T-cell (primary cell): ENCODE data around the gene CRAMP1. TPM values are rescaled to one million over a fixed set of nuclear protein-coding genes. Genes with fewer than 3 reads are reported as not detected.

Source experiments
- ATAC-seq, 4 experiments: fragments of 200-7000 bp in 3 of 4; fragments of 150-1000 bp in 1 of 4; cut with Tn5 transposase; replicated peaks in 1 of 4; 1 replicate in 3 of 4; 2 replicates in 1 of 4; pipeline ENCODE4 v1.10.0; 2021; ENCODE audit warnings: moderate library complexity in 3 of 4, mild to moderate bottlenecking in 2 of 4, moderate number of reproducible peaks in 1 of 4
- CTCF ChIA-PET, 2 donors: fragments of 300-600 bp; sonication (Branson Sonifier 250); formaldehyde crosslinking; loops; one replicate each; lab custom pipeline; 2022; ENCODE audit warnings: antibody characterized with exemption in 2 of 2; lab: Charles Lee
- POLR2A ChIA-PET, 2 donors: fragments of 300-600 bp; sonication (Branson Sonifier 250); formaldehyde crosslinking; loops; one replicate each; lab custom pipeline; 2022; ENCODE audit warnings: antibody characterized with exemption in 2 of 2; lab: Charles Lee
- DNase-seq, 35 experiments: peaks; one replicate each; pipeline versions ENCODE4 v3.0.0 to v3.0.0-alpha.2; 2013 to 2023
- H3K27ac ChIP-seq: one replicate; pipeline ENCODE4 v1.5.1; 2013; ENCODE audit warnings: low read length
- H3K27me3 ChIP-seq, 2 experiments: replicated peaks in 1 of 2; 1 replicate in 1 of 2; 2 replicates in 1 of 2; pipeline versions ENCODE4 v1.6.1 to v1.7.0; 2013; ENCODE audit warnings: low read length in 1 of 2, mixed read lengths in 1 of 2; ENCODE audit not compliant: control insufficient read depth in 2 of 2, insufficient read depth in 2 of 2; ENCODE audit errors: extremely low read depth in 1 of 2
- H3K36me3 ChIP-seq, 2 donors: 1 replicate in 1 of 2; 2 replicates in 1 of 2; pipeline versions ENCODE4 v1.6.1 to v1.7.0; 2013; ENCODE audit warnings: low read length in 1 of 2; ENCODE audit not compliant: control insufficient read depth in 2 of 2, insufficient read depth in 1 of 2; ENCODE audit errors: extremely low read depth in 1 of 2
- H3K4me1 ChIP-seq, 2 experiments: 1 replicate in 1 of 2; 2 replicates in 1 of 2; pipeline versions ENCODE4 v1.6.1 to v1.7.0; 2013; ENCODE audit warnings: low read length in 2 of 2, mixed read lengths in 1 of 2; ENCODE audit not compliant: insufficient read depth in 2 of 2, control insufficient read depth in 1 of 2; ENCODE audit errors: extremely low read depth in 1 of 2
- H3K4me3 ChIP-seq, 2 donors: 1 replicate in 1 of 2; 2 replicates in 1 of 2; pipeline versions ENCODE4 v1.5.1 to v1.7.0; 2013; ENCODE audit warnings: mild to moderate bottlenecking in 2 of 2, low read length in 1 of 2, moderate library complexity in 1 of 2; ENCODE audit not compliant: control insufficient read depth in 1 of 2; ENCODE audit errors: extremely low read depth in 1 of 2
- H3K9me3 ChIP-seq: 2 replicates; pipeline ENCODE4 v1.7.0; 2013
- H3K27ac Mint-ChIP-seq, 2 donors: one replicate each; pipeline ENCODE4 v1.8.0; 2020 to 2021; ENCODE audit warnings: mild to moderate bottlenecking in 2 of 2, mixed read lengths in 2 of 2
- H3K27me3 Mint-ChIP-seq, 2 donors: one replicate each; pipeline ENCODE4 v1.8.0; 2021 to 2022; ENCODE audit warnings: mixed read lengths in 2 of 2
- H3K36me3 Mint-ChIP-seq: one replicate; pipeline ENCODE4 v1.8.0; 2021; ENCODE audit warnings: mixed read lengths
- H3K4me1 Mint-ChIP-seq, 3 donors: one replicate each; pipeline ENCODE4 v1.8.0; 2020 to 2022; ENCODE audit warnings: mixed read lengths in 3 of 3, mild to moderate bottlenecking in 1 of 3
- H3K4me3 Mint-ChIP-seq, 3 donors: one replicate each; pipeline ENCODE4 v1.8.0; 2020 to 2022; ENCODE audit warnings: mild to moderate bottlenecking in 3 of 3, mixed read lengths in 3 of 3, moderate library complexity in 3 of 3
- H3K9me3 Mint-ChIP-seq, 3 donors: one replicate each; pipeline ENCODE4 v1.8.0; 2020 to 2022; ENCODE audit warnings: mixed read lengths in 3 of 3
- WGBS: methylation state at CpG from one replicate; pipeline ENCODE4 v1.1.5; 2013; ENCODE audit warnings: missing lambda C conversion rate; ENCODE audit not compliant: insufficient coverage; 5-methylcytosine and 5-hydroxymethylcytosine counted together
- total RNA-seq, 35 experiments: library from RNA in 6 of 35; stranded (reverse) in 6 of 35; fragments of 120-200 nt in 1 of 35; gene quantifications; one replicate each; pipeline versions ENCODE4 v1.2.1 to v1.2.4 and lab custom pipeline; 2013 to 2026

Gene CRAMP1
- total RNA-seq, 5 donors from 2014 or later (not counting 1 experiment from before 2014, with no cell fraction given) = 26.4 to 36.4 (median 33.0) TPM

- Mint-ChIP-seq H3K36me3 (peaks cover 30% of the 10 kb centered on the region), H3K4me3 (peak overlapping the region; percentile 13 to 55 (median 47)), H3K27ac (peak overlapping the region; percentile 46 to 78), H3K9me3 (no peaks in the 10 kb centered on the region), H3K27me3 (no peaks in the 10 kb centered on the region), H3K4me1 (peaks cover 35 to 38% (median 35%) of the 10 kb centered on the region in 3 donors)
- CTCF ChIA-PET = interaction anchor here in 1 of 2 donors (2.7 kb wide), 1 partner anchor 30 kb away, joined by 15 read pairs; the partner anchor contains the start of gene MAPK8IP3
- Histone ChIP-seq H3K27ac (no peak overlapping the region), H3K4me1 (peaks cover 3 to 22% of the 10 kb centered on the region in 2 experiments), H3K36me3 (peaks cover 27 to 34% of the 10 kb centered on the region in 2 donors), H3K4me3 (no peak overlapping the region), H3K9me3 (no peaks in the 10 kb centered on the region), H3K27me3 (no peaks in the 10 kb centered on the region)
- DNase-seq = no peak
- ATAC-seq = no peak
- 100% methylated on average over 5 of the region's 12 CpGs for WGBS
- POLR2A ChIA-PET = interaction anchor here in 1 of 2 donors (0.6 kb wide), 1 partner anchor 173 kb away, joined by 3 read pairs; no protein-coding TSS in a partner anchor
These were observed 64.5 kb downstream of the CRAMP1 start for GRCh38 chr16:1676661-1677060.

GRCh38 chr16:1677339-1677738, 65.2 kb downstream of the CRAMP1 start:
- H3K27ac Mint-ChIP-seq = peak overlapping the region; percentile 72 to 78
- peaks cover 23% of the 10 kb centered on the region for H3K36me3 Mint-ChIP-seq
- H3K4me1 ChIP-seq = peaks cover 3 to 22% of the 10 kb centered on the region in 2 experiments
- ATAC-seq (no peak), DNase-seq (peak in 3 of 35 experiments; percentile 3 to 31 (median 3))
- peaks cover 36 to 39% (median 39%) of the 10 kb centered on the region in 3 donors for H3K4me1 Mint-ChIP-seq
- peaks cover 20 to 27% of the 10 kb centered on the region in 2 donors for H3K36me3 ChIP-seq
- no peaks in the 10 kb centered on the region for H3K27me3 Mint-ChIP-seq
- H3K27me3 ChIP-seq = no peaks in the 10 kb centered on the region
- H3K27ac ChIP-seq = no peak overlapping the region
- WGBS = no CpG with 5 or more reads among the region's 18 CpGs
- no peaks in the 10 kb centered on the region for H3K9me3 ChIP-seq
- H3K9me3 Mint-ChIP-seq = no peaks in the 10 kb centered on the region
- ChIA-PET CTCF (interaction anchor here in 1 of 2 donors (0.8 to 2.7 kb wide), 3 partner anchors 29 to 299 kb away, joined by 3 to 15 read pairs (median 5); partner anchors contain the start of genes MAPK8IP3, NUBP2 and SPSB3), POLR2A (interaction anchor here in 1 of 2 donors (0.6 kb wide), 1 partner anchor 173 kb away, joined by 3 read pairs; no protein-coding TSS in a partner anchor)
- peak overlapping the region in 2 of 3 donors; percentile 47 to 55 for H3K4me3 Mint-ChIP-seq
- no peak overlapping the region for H3K4me3 ChIP-seq

DNA sequence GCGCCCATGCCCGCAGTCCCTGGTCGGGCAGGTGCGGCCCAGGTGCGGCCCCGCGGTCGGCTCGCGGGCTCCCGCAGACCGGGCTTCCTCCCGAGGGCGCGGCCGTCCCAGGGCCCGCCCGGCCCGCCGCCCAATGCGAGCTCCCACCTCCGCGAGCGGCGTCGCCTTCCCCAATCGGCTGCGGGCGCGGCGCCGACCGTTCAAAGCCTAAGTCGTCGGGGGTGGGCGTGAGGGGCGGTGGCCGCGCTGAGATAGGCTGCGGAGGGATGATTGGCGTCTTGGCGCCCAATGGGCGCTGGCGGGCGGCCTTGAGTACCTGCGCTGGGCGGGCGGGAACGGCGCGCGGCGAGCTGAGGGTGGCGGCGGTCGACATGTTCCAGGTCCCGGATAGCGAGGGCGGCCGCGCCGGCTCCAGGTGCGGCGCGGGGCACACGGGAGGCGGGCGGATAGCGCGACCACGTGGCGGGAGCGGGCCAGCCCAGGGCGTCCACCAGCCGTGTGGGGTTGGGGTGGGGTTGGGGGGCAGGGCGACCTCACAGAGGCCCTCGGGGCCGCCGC, 65.9 kb downstream of the CRAMP1 start, which contains the start of gene JPT2:
JPT2 (plus strand) TSS at position 338 of the 558 bp plus-strand sequence; CDS start at position 372, 34 bp downstream.
- Mint-ChIP-seq H3K4me3 (peak within 1 kb of the TSS; percentile 86 to 87 (median 86)), H3K9me3 (no peaks in the 10 kb centered on the region), H3K4me1 (peaks cover 36 to 39% (median 39%) of the 10 kb centered on the region in 3 donors), H3K27me3 (no peaks in the 10 kb centered on the region), H3K36me3 (peaks cover 19% of the 10 kb centered on the region), H3K27ac (peak within 1 kb of the TSS; percentile 72 to 78)
- Histone ChIP-seq H3K27ac (peak within 1 kb of the TSS; percentile 4), H3K27me3 (no peaks in the 10 kb centered on the region), H3K36me3 (peaks cover 13 to 22% of the 10 kb centered on the region in 2 donors), H3K4me3 (peak within 1 kb of the TSS; percentile 57 to 69), H3K4me1 (peaks cover 3 to 22% of the 10 kb centered on the region in 2 experiments), H3K9me3 (no peaks in the 10 kb centered on the region)
- under 1% methylated on average over 79 of the region's 79 CpGs for WGBS
- DNase-seq = peak; percentile 91 to 97 (median 94)
- CTCF ChIA-PET = interaction anchor here in 1 of 2 donors (0.8 to 2.7 kb wide), 3 partner anchors 28 to 299 kb away, joined by 3 to 15 read pairs (median 5); partner anchors contain the start of genes MAPK8IP3, NUBP2 and SPSB3
- peak; percentile 96 to 98 (median 97) for ATAC-seq
- POLR2A ChIA-PET = no interaction called here

- peak overlapping the region; percentile 33 to 73 for H3K27ac Mint-ChIP-seq
- H3K4me3 Mint-ChIP-seq = peak overlapping the region; percentile 86 to 87 (median 86)
- DNase-seq (peak in 31 of 35 experiments; percentile 4 to 70 (median 31)), ATAC-seq (peak; percentile 16 to 29 (median 18))
- peaks cover 8 to 22% of the 10 kb centered on the region in 2 donors for H3K36me3 ChIP-seq
- ChIA-PET CTCF (interaction anchor here in 1 of 2 donors (2.7 kb wide), 1 partner anchor 28 kb away, joined by 15 read pairs; the partner anchor contains the start of gene MAPK8IP3), POLR2A (no interaction called here)
- H3K27me3 ChIP-seq = no peaks in the 10 kb centered on the region
- no peaks in the 10 kb centered on the region for H3K9me3 ChIP-seq
- H3K4me1 Mint-ChIP-seq = peaks cover 37 to 42% (median 39%) of the 10 kb centered on the region in 3 donors
- no peaks in the 10 kb centered on the region for H3K9me3 Mint-ChIP-seq
- H3K36me3 Mint-ChIP-seq = peaks cover 15% of the 10 kb centered on the region
- H3K4me1 ChIP-seq = peaks cover 3 to 22% of the 10 kb centered on the region in 2 experiments
- H3K27ac ChIP-seq = peak overlapping the region; percentile 4
- WGBS = 2% methylated on average over 43 of the region's 45 CpGs
- H3K27me3 Mint-ChIP-seq = no peaks in the 10 kb centered on the region
- H3K4me3 ChIP-seq = peak overlapping the region; percentile 57 to 69
These were observed 66.4 kb downstream of the CRAMP1 start for GRCh38 chr16:1678500-1679098.

DNA sequence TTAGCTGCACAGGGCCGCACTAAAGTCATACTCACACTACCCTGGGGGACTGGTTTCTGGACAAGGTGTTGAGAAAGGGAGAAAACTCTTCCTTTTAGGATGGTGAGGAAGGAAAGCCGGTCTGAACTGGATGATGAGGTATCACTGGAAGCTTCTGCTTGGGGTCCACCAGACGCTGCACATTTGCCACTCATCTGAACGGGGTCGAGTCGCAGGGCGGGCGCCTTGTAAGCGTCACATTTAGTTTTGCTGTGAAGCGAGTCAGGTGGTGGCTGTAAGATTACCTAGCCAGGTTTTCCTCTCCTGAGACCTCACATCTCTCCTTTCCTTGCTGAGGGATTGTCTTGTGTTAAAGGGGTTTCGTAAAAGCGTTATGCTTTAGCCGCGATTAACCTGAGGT, 68.2 kb downstream of the CRAMP1 start:
- ChIA-PET CTCF (interaction anchor here in 1 of 2 donors (0.6 kb wide), 1 partner anchor 27 kb away, joined by 5 read pairs; no protein-coding TSS in a partner anchor), POLR2A (no interaction called here)
- Mint-ChIP-seq H3K36me3 (peaks cover 4% of the 10 kb centered on the region), H3K9me3 (no peaks in the 10 kb centered on the region), H3K4me3 (peak overlapping the region in 1 of 3 donors; percentile 28), H3K27me3 (no peaks in the 10 kb centered on the region), H3K27ac (no peak overlapping the region), H3K4me1 (peaks cover 39 to 44% (median 40%) of the 10 kb centered on the region in 3 donors)
- Histone ChIP-seq H3K27me3 (no peaks in the 10 kb centered on the region), H3K4me1 (peaks cover 3 to 22% of the 10 kb centered on the region in 2 experiments), H3K27ac (no peak overlapping the region), H3K36me3 (peaks cover 0 to 15% of the 10 kb centered on the region in 2 donors), H3K9me3 (no peaks in the 10 kb centered on the region), H3K4me3 (no peak overlapping the region)
- DNase-seq (no peak), ATAC-seq (no peak)
- WGBS = 100% methylated on average over 2 of the region's 14 CpGs

DNA sequence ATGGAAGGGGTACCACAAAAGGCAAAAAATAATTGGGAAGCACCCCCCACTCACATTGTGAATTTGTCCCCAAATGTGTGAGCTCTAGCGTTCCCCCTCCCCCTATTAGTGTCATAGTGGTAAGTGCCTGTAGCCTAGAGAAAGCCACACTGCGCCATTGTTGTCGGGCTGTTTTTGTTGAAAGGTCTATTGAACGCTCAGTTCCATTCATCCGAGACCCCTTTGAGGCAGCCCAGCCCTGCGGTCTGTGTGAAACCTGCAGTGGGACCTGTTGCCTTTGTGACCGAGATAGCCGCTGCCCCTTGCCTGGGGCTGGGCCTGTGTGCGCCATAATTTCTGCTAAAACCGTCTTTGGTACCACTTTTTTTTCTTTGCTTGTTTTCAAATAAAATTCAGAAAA, 68.9 kb downstream of the CRAMP1 start:
- POLR2A ChIA-PET = interaction anchor here in 1 of 2 donors (0.6 kb wide), 1 partner anchor 20 kb away, joined by 3 read pairs; no protein-coding TSS in a partner anchor
- peaks cover 39 to 44% (median 40%) of the 10 kb centered on the region in 3 donors for H3K4me1 Mint-ChIP-seq
- DNase-seq (no peak), ATAC-seq (no peak)
- Histone ChIP-seq H3K9me3 (no peaks in the 10 kb centered on the region), H3K27ac (no peak overlapping the region), H3K27me3 (no peaks in the 10 kb centered on the region), H3K36me3 (peaks cover 0 to 21% of the 10 kb centered on the region in 2 donors), H3K4me1 (peaks cover 3 to 22% of the 10 kb centered on the region in 2 experiments), H3K4me3 (no peak overlapping the region)
- 97% methylated on average over 8 of the region's 10 CpGs for WGBS
- H3K9me3 Mint-ChIP-seq = no peaks in the 10 kb centered on the region
- H3K27ac Mint-ChIP-seq = no peak overlapping the region
- H3K36me3 Mint-ChIP-seq = peaks cover 7% of the 10 kb centered on the region
- H3K27me3 Mint-ChIP-seq = no peaks in the 10 kb centered on the region
- H3K4me3 Mint-ChIP-seq = peak overlapping the region in 2 of 3 donors; percentile 7 to 9
- CTCF ChIA-PET = no interaction called here
